ENCODE measurements around the gene DTX3L. TPM values are rescaled to one million over a fixed set of nuclear protein-coding genes. Genes with fewer than 3 reads are reported as not detected.

DTX3L gene
- total and polyA plus RNA-seq, 2 of the 8 experiments (the other 6 are each of a cell fraction or from before 2014, with no cell fraction given): 1.7 to 11.3 TPM

GRCh38 chr3:122609798-122610559 lies 45.8 kb downstream of the DTX3L start:
- no peak overlapping the region for H2AFZ ChIP-seq (ENCODE audit: low read length)
- TF ChIP-seq TBP (IDR thresholded peaks at IDR 0.05; ENCODE audit: low read depth, low read length): no peak
- TF ChIP-seq CBX5 (IDR thresholded peaks at IDR 0.05; ENCODE audit: low read depth, low read length): no peak
- no peak for TF ChIP-seq BACH1 (IDR thresholded peaks at IDR 0.05; ENCODE audit: low read length)
- TF ChIP-seq, protein P1, sequence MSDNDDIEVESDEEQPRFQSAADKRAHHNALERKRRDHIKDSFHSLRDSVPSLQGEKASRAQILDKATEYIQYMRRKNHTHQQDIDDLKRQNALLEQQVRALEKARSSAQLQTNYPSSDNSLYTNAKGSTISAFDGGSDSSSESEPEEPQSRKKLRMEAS (IDR thresholded peaks at IDR 0.05): no peak
- no peak for TF ChIP-seq KDM1A (IDR thresholded peaks at IDR 0.05; ENCODE audit: borderline replicate concordance, low read length)
- no peak for TF ChIP-seq GTF2F1 (IDR thresholded peaks at IDR 0.05; ENCODE audit: borderline replicate concordance, low read depth, low read length)
- no peak for TF ChIP-seq TAF7 (optimal IDR thresholded peaks at IDR 0.05; ENCODE audit: borderline replicate concordance, low read depth, low read length)
- TF ChIP-seq HDAC6 (IDR thresholded peaks at IDR 0.05; ENCODE audit: low read depth, low read length): no peak
- no peak for TF ChIP-seq CHD1 (IDR thresholded peaks at IDR 0.05; ENCODE audit: low read depth, low read length)
- no peak for TF ChIP-seq GABPA (IDR thresholded peaks at IDR 0.05; ENCODE audit: borderline replicate concordance, insufficient read depth, low read length)

More at GRCh38 chr3:122609798-122610559, 45.8 kb downstream of the DTX3L start:
- Histone ChIP-seq H3K23ac (ENCODE audit: insufficient read length) (no peak overlapping the region), H2BK12ac (ENCODE audit: low read depth, low read length) (no peak overlapping the region), H4K20me1 (replicated peaks in 1 of 2; ENCODE audit: control insufficient read depth in 1 of 2, insufficient read depth in 2 of 2, low read length in 2 of 2) (no peaks in the 10 kb centered on the region), H2BK15ac (ENCODE audit: low read length) (no peak overlapping the region), H3K14ac (ENCODE audit: insufficient read length) (no peak overlapping the region), H3K36me3 (ENCODE audit: control insufficient read depth in 2 of 4, insufficient read depth in 4 of 4, low read length in 3 of 4) (no peaks in the 10 kb centered on the region), H3K4ac (replicated peaks; ENCODE audit: insufficient read length, low read depth, low read length) (no peak overlapping the region), H2BK5ac (ENCODE audit: low read depth, low read length) (no peak overlapping the region), H3K9me3 (ENCODE audit: insufficient read depth in 2 of 2, low read depth in 1 of 2, low read length in 1 of 2) (no peaks in the 10 kb centered on the region), H3K4me2 (ENCODE audit: insufficient read depth in 1 of 2, low read depth in 2 of 2, low read length in 2 of 2) (no peak overlapping the region), H3K27ac (ENCODE audit: low read depth, low read length) (no peak overlapping the region), H2BK20ac (ENCODE audit: low read length) (no peak overlapping the region), H2BK120ac (replicated peaks; ENCODE audit: low read depth, low read length) (no peak overlapping the region), H3K4me3 (ENCODE audit: extremely low read depth in 1 of 4, insufficient read depth in 2 of 4, low read depth in 3 of 4, low read length in 4 of 4) (no peak overlapping the region), H3K79me1 (ENCODE audit: low read depth, low read length) (no peaks in the 10 kb centered on the region), H4K91ac (replicated peaks; ENCODE audit: insufficient read length, low read length) (no peak overlapping the region), H2AK5ac (ENCODE audit: low read depth, low read length) (no peak overlapping the region), H4K5ac (ENCODE audit: insufficient read length, low read depth, low read length) (no peak overlapping the region), H3K56ac (replicated peaks; ENCODE audit: insufficient read length, low read depth, low read length) (no peak overlapping the region), H3K9ac (replicated peaks in 1 of 4; ENCODE audit: extremely low read depth in 1 of 4, low read depth in 3 of 4, low read length in 3 of 4) (no peak overlapping the region), H3K4me1 (replicated peaks in 1 of 4; ENCODE audit: control insufficient read depth in 3 of 4, insufficient read depth in 4 of 4, low read length in 3 of 4) (peaks cover 0 to 4% (median 0%) of the 10 kb centered on the region in 4 experiments; a peak in 1 of 7 replicates), H3K23me2 (ENCODE audit: low read depth, low read length) (no peaks in the 10 kb centered on the region), H3K27me3 (replicated peaks in 1 of 4; ENCODE audit: control insufficient read depth in 3 of 4, extremely low read depth in 1 of 4, insufficient read depth in 3 of 4, low read length in 3 of 4) (no peaks in the 10 kb centered on the region), H3K79me2 (ENCODE audit: control insufficient read depth in 1 of 2, insufficient read depth in 2 of 2, low read length in 2 of 2) (no peaks in the 10 kb centered on the region), H4K8ac (ENCODE audit: extremely low read depth, insufficient read depth, low read length) (no peak overlapping the region), H3K18ac (ENCODE audit: extremely low read depth, low read length) (no peak overlapping the region)
- 91% methylated on average over 7 of the region's 7 CpGs; no CpG with 5 or more reads in 1 of the 2 experiments for WGBS, 2 experiments (ENCODE audit: extremely low coverage in 1 of 2, insufficient coverage in 1 of 2, insufficient read length in 1 of 2, insufficient replicate concordance in 2 of 2, low coverage in 1 of 2, low lambda C conversion rate in 2 of 2, missing lambda C conversion rate in 1 of 2)
- ChIA-PET CTCF (ENCODE audit: partially characterized antibody) (interaction anchor here (0.8 to 1.3 kb wide), 2 partner anchors 16 to 71 kb away, joined by 3 to 4 read pairs; partner anchors contain the start of gene PARP14), POLR2A (ENCODE audit: partially characterized antibody) (no interaction called here)
- DNase-seq (ENCODE audit: low read depth in 1 of 2, low spot score in 2 of 2) (no peak), FAIRE-seq (no peak)
